B cell (primary cell): ENCODE results near the gene MEF2C. TPM values are rescaled to one million over a fixed set of nuclear protein-coding genes. Genes with fewer than 3 reads are reported as not detected.
A peak's percentile ranks its signal among the peaks of the same experiment; 100 is the strongest.

ENCODE experiments used
- ATAC-seq: fragments of 200-7000 bp; cut with Tn5 transposase; one replicate; pipeline ENCODE4 v1.10.0; 2021; ENCODE audit warnings: low read depth, mild to moderate bottlenecking, moderate number of reproducible peaks, moderate library complexity
- CTCF ChIA-PET: fragments of 350-600 bp; sonication (Branson Sonifier 250); formaldehyde crosslinking; loops from one replicate; lab custom pipeline; 2021; ENCODE audit warnings: antibody characterized with exemption, inconsistent platforms; lab: Charles Lee
- POLR2A ChIA-PET: fragments of 350-600 bp; sonication (Branson Sonifier 250); formaldehyde crosslinking; loops from one replicate; lab custom pipeline; 2021; ENCODE audit warnings: antibody characterized with exemption; lab: Charles Lee
- DNase-seq: peaks from one replicate; pipeline ENCODE4 v3.0.0; 2013
- H2AFZ ChIP-seq: 2 replicates; pipeline ENCODE4 v1.6.1; 2012; ENCODE audit warnings: mild to moderate bottlenecking, low read depth, low read length; ENCODE audit not compliant: insufficient read depth, poor library complexity, severe bottlenecking
- H3K27ac ChIP-seq, 2 donors: 1 replicate in 1 of 2; 2 replicates in 1 of 2; pipeline ENCODE4 v1.5.1; 2012 to 2013; ENCODE audit warnings: low read length in 2 of 2, mild to moderate bottlenecking in 2 of 2, moderate library complexity in 1 of 2
- H3K27me3 ChIP-seq, 4 experiments: fragments of 200-600 bp in 1 of 4; sonication (generic) in 1 of 4; replicated peaks in 1 of 4; 1 replicate in 2 of 4; 2 replicates in 2 of 4; pipeline versions ENCODE4 v1.6.1 to v1.7.0; 2013 to 2016; ENCODE audit warnings: low read length in 3 of 4, mild to moderate bottlenecking in 2 of 4, mixed read lengths in 1 of 4, moderate library complexity in 1 of 4; ENCODE audit not compliant: insufficient read depth in 4 of 4, control insufficient read depth in 3 of 4; ENCODE audit errors: control extremely low read depth in 1 of 4
- H3K36me3 ChIP-seq, 2 experiments: replicated peaks in 1 of 2; 1 replicate in 1 of 2; 2 replicates in 1 of 2; pipeline versions ENCODE4 v1.6.1 to v1.7.1; 2013; ENCODE audit warnings: low read length in 1 of 2; ENCODE audit not compliant: insufficient read depth in 2 of 2, control insufficient read depth in 1 of 2; ENCODE audit errors: control extremely low read depth in 1 of 2, extremely low read depth in 1 of 2
- H3K4me1 ChIP-seq, 2 donors: fragments of 200-600 bp in 1 of 2; sonication (generic) in 1 of 2; 1 replicate in 1 of 2; 2 replicates in 1 of 2; pipeline versions ENCODE4 v1.5.1 to v1.6.1; 2013 to 2017; ENCODE audit warnings: low read length in 2 of 2; ENCODE audit not compliant: control insufficient read depth in 2 of 2, insufficient read depth in 2 of 2
- H3K4me2 ChIP-seq: replicated peaks from 2 replicates; pipeline ENCODE3; 2012; ENCODE audit warnings: mild to moderate bottlenecking, low read depth, low read length; ENCODE audit not compliant: poor library complexity, severe bottlenecking
- H3K4me3 ChIP-seq, 5 experiments: fragments of 200-600 bp in 1 of 5; sonication (generic) in 1 of 5; 1 replicate in 3 of 5; 2 replicates in 2 of 5; pipeline versions ENCODE4 v1.5.1 to v1.7.0; 2011 to 2016; ENCODE audit warnings: low read length in 4 of 5, mild to moderate bottlenecking in 4 of 5, low read depth in 2 of 5, control low read depth in 1 of 5, moderate library complexity in 1 of 5; ENCODE audit not compliant: insufficient read depth in 1 of 5; ENCODE audit errors: control extremely low read depth in 1 of 5, extremely low read depth in 1 of 5
- H3K79me2 ChIP-seq: fragments of 200-600 bp; sonication (generic); one replicate; pipeline ENCODE4 v1.6.0; 2016; ENCODE audit warnings: low read length; ENCODE audit not compliant: control insufficient read depth, insufficient read depth
- H3K9ac ChIP-seq: fragments of 200-600 bp; sonication (generic); 2 replicates; pipeline ENCODE4 v1.6.1; 2017; ENCODE audit warnings: mild to moderate bottlenecking, low read length, moderate library complexity
- H3K9me3 ChIP-seq, 3 donors: one replicate each; pipeline versions ENCODE4 v1.6.1 to v1.7.1; 2013; ENCODE audit warnings: low read length in 2 of 3; ENCODE audit not compliant: control insufficient read depth in 2 of 3, insufficient read depth in 1 of 3; ENCODE audit errors: control extremely low read depth in 1 of 3
- H4K20me1 ChIP-seq: 2 replicates; pipeline ENCODE4 v1.6.0; 2012; ENCODE audit warnings: mild to moderate bottlenecking, low read length; ENCODE audit not compliant: insufficient read depth, control insufficient read depth, poor library complexity, severe bottlenecking
- H3K27ac Mint-ChIP-seq: one replicate; pipeline ENCODE4 v1.8.0; 2021; ENCODE audit warnings: mixed read lengths
- H3K27me3 Mint-ChIP-seq: one replicate; pipeline ENCODE4 v1.8.0; 2021; ENCODE audit warnings: mixed read lengths
- H3K4me1 Mint-ChIP-seq: one replicate; pipeline ENCODE4 v1.8.0; 2021; ENCODE audit warnings: mixed read lengths
- H3K4me3 Mint-ChIP-seq: one replicate; pipeline ENCODE4 v1.8.0; 2021; ENCODE audit warnings: mixed read lengths
- H3K9me3 Mint-ChIP-seq: one replicate; pipeline ENCODE4 v1.8.0; 2022; ENCODE audit warnings: mixed read lengths; ENCODE audit not compliant: insufficient read depth
- CTCF ChIP-seq: fragments of 200-600 bp; IDR thresholded peaks from one replicate; pipeline ENCODE4 v1.8.0; 2022; ENCODE audit warnings: antibody characterized with exemption, mild to moderate bottlenecking
- EZH2 ChIP-seq: IDR thresholded peaks from 2 replicates; pipeline ENCODE4 v1.6.1; 2012; ENCODE audit warnings: borderline replicate concordance, low read depth, mild to moderate bottlenecking, moderate library complexity, low read length; ENCODE audit not compliant: insufficient read depth, poor library complexity, severe bottlenecking
- WGBS: methylation state at CpG from one replicate; pipeline ENCODE4 v1.1.5; 2013; ENCODE audit warnings: missing lambda C conversion rate; ENCODE audit not compliant: insufficient coverage; 5-methylcytosine and 5-hydroxymethylcytosine counted together
- intact Hi-C: fragments of 100-400 bp; cut with micrococcal nuclease; formaldehyde crosslinking; loops from one replicate; pipeline ENCODE4 v1.10.0; 2022
- polyA plus RNA-seq: library from polyadenylated mRNA; depleted of rRNA; stranded (reverse); fragments of >200 nt; gene quantifications from 2 replicates; pipeline ENCODE4 v1.2.3, GENCODE V29; 2012
- total RNA-seq, 2 donors: library from RNA; stranded (reverse); fragments of 120-200 nt in 1 of 2; gene quantifications; 1 replicate in 1 of 2; 2 replicates in 1 of 2; pipeline versions ENCODE4 v1.2.3 to v1.2.4, GENCODE V29; 2013 to 2022

Gene MEF2C
- total and polyA plus RNA-seq, 2 donors (not counting 1 experiment from before 2014, with no cell fraction given) = 97.4 to 354 TPM

GRCh38 chr5:88688156-88688983 lies 194.6 kb downstream of the MEF2C start:
- TF ChIP-seq EZH2 (no peak), CTCF (no peak)
- Histone ChIP-seq H3K79me2 (no peaks in the 10 kb centered on the region), H4K20me1 (no peaks in the 10 kb centered on the region), H3K9ac (no peak overlapping the region), H2AFZ (no peak overlapping the region), H3K27me3 (peaks cover 1 to 99% (median 90%) of the 10 kb centered on the region in 4 experiments), H3K4me2 (no peak overlapping the region), H3K4me3 (no peak overlapping the region), H3K36me3 (no peaks in the 10 kb centered on the region), H3K9me3 (peaks cover 0 to 73% (median 57%) of the 10 kb centered on the region in 3 donors), H3K27ac (no peak overlapping the region), H3K4me1 (peaks cover 39 to 59% of the 10 kb centered on the region in 2 donors)
- DNase-seq = peak; percentile 12
- intact Hi-C loops = no loop called here
- no peak for ATAC-seq
- Mint-ChIP-seq H3K4me1 (peaks cover 33% of the 10 kb centered on the region), H3K27ac (no peak overlapping the region), H3K4me3 (no peak overlapping the region), H3K27me3 (peaks cover 81% of the 10 kb centered on the region), H3K9me3 (peaks cover 5% of the 10 kb centered on the region)
- 28% methylated on average over 6 of the region's 13 CpGs for WGBS
- ChIA-PET POLR2A (no interaction called here), CTCF (interaction anchor here (1.5 to 4.6 kb wide), 2 partner anchors 28 to 907 kb away, joined by 7 to 26 read pairs; no protein-coding TSS in a partner anchor)

DNA sequence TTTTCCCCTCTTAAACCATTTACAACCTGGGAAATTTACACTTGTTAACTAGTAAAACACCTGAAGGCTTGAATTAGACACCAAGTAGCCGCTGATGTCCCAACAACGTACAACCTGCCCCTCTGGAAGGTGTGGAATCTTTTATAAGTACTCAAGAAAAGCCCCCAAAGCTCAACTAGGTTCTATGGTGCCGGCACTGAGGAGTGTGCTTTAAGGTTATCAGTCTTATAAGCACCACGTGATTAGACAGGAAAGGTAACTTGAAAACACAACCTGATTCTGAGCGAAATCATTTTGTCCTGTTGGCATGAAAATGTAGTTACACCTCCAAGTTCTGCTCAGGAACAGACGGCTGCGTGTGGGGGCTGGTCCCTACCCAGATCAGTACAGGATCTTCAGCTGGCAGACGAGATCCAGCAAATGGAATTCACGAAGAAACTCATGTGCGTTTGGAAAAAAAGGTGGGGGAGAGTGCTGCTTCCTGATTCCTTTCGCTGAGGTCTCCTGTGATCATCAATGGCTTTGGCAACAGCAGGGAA lies 195.5 kb downstream of the MEF2C start:
- H3K4me3 ChIP-seq = no peak overlapping the region
- Mint-ChIP-seq H3K4me1 (peaks cover 27% of the 10 kb centered on the region), H3K4me3 (no peak overlapping the region), H3K27ac (no peak overlapping the region), H3K9me3 (peaks cover 5% of the 10 kb centered on the region), H3K27me3 (peaks cover 81% of the 10 kb centered on the region)
- H3K36me3 ChIP-seq = no peaks in the 10 kb centered on the region
- CTCF ChIA-PET = interaction anchor here (1.5 kb wide), 1 partner anchor 906 kb away, joined by 7 read pairs; no protein-coding TSS in a partner anchor
- no peak overlapping the region for H2AFZ ChIP-seq
- peaks cover 4 to 98% (median 90%) of the 10 kb centered on the region in 4 experiments for H3K27me3 ChIP-seq
- no peaks in the 10 kb centered on the region for H3K79me2 ChIP-seq
- 7% methylated on average over 7 of the region's 11 CpGs for WGBS
- intact Hi-C loops = no loop called here
- H3K9me3 ChIP-seq = peaks cover 0 to 72% (median 52%) of the 10 kb centered on the region in 3 donors
- no peak overlapping the region for H3K27ac ChIP-seq
- peaks cover 30 to 55% of the 10 kb centered on the region in 2 donors for H3K4me1 ChIP-seq
- no peak overlapping the region for H3K4me2 ChIP-seq
- H4K20me1 ChIP-seq = no peaks in the 10 kb centered on the region
- TF ChIP-seq CTCF = no peak
- no peak for TF ChIP-seq EZH2
- ATAC-seq (no peak), DNase-seq (peak; percentile 29)
- no peak overlapping the region for H3K9ac ChIP-seq
- POLR2A ChIA-PET = no interaction called here
